ENCODE data around the gene CCDC13. TPM values are rescaled to one million over a fixed set of nuclear protein-coding genes. Genes with fewer than 3 reads are reported as not detected.
"Not testable (repeated sequence)": the region's sequence is repeated elsewhere in the genome, so short reads cannot be mapped to it uniquely, and the experiment has no call there.

CCDC13 gene
- polyA plus RNA-seq, 1 donor from 2014 or later, result 6.5 TPM

DNA sequence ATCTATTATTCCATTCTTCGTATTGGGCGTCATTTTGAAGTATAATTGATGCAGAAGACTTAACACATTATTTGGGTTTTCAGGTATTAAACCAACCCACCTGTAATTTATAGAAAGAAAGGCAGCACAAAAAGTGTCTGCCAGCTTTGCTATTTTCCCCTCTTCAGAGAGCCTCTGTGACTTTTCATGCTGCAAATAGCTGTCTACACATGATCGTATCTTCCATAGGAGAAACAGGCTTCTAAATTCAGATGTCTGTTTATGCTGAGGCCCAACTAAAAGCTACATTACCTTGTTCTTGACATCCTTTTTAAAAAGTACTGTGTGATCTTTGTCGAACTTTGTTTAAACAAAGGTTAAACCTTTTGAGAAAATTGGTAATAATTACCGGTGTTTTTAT lies 41.2 kb upstream of the CCDC13 start:
- Histone ChIP-seq H3K27ac (ENCODE audit: low read length) (no peak overlapping the region), H4K20me1 (ENCODE audit: insufficient read depth) (no peaks in the 10 kb centered on the region), H3K9me3 (ENCODE audit: low read length) (no peaks in the 10 kb centered on the region), H3K27me3 (ENCODE audit: insufficient read depth, low read depth, low read length) (no peaks in the 10 kb centered on the region), H3K9ac (ENCODE audit: low read length) (no peak overlapping the region), H3K36me3 (ENCODE audit: insufficient read depth, low read length) (no peaks in the 10 kb centered on the region), H3K9me2 (ENCODE audit: insufficient read depth, low read length) (no peaks in the 10 kb centered on the region), H3K4me2 (ENCODE audit: low read length) (no peak overlapping the region), H3F3A (ENCODE audit: insufficient read depth, low read length, poor library complexity, severe bottlenecking) (no peaks in the 10 kb centered on the region), H2AFZ (ENCODE audit: low read depth, low read length) (no peak overlapping the region), H3K79me2 (replicated peaks; ENCODE audit: insufficient read depth, low read length) (no peaks in the 10 kb centered on the region), H3K4me3 (ENCODE audit: low read length) (no peak overlapping the region)
- TF ChIP-seq SMC3 (conservative IDR thresholded peaks at IDR 0.05; ENCODE audit: poor library complexity) (no peak), EP300 (conservative IDR thresholded peaks at IDR 0.05; ENCODE audit: poor library complexity, severe bottlenecking) (no peak), RAD21 (conservative IDR thresholded peaks at IDR 0.05) (no peak), TAF1 (IDR thresholded peaks at IDR 0.05; ENCODE audit: low read depth) (no peak), EZH2 (IDR thresholded peaks at IDR 0.05; ENCODE audit: borderline replicate concordance, insufficient read depth, low read length, poor library complexity, severe bottlenecking) (no peak), POLR2AphosphoS5 (IDR thresholded peaks at IDR 0.05) (no peak), MXI1 (conservative IDR thresholded peaks at IDR 0.05; ENCODE audit: poor library complexity, severe bottlenecking) (no peak)
- TF ChIP-seq, protein P1, sequence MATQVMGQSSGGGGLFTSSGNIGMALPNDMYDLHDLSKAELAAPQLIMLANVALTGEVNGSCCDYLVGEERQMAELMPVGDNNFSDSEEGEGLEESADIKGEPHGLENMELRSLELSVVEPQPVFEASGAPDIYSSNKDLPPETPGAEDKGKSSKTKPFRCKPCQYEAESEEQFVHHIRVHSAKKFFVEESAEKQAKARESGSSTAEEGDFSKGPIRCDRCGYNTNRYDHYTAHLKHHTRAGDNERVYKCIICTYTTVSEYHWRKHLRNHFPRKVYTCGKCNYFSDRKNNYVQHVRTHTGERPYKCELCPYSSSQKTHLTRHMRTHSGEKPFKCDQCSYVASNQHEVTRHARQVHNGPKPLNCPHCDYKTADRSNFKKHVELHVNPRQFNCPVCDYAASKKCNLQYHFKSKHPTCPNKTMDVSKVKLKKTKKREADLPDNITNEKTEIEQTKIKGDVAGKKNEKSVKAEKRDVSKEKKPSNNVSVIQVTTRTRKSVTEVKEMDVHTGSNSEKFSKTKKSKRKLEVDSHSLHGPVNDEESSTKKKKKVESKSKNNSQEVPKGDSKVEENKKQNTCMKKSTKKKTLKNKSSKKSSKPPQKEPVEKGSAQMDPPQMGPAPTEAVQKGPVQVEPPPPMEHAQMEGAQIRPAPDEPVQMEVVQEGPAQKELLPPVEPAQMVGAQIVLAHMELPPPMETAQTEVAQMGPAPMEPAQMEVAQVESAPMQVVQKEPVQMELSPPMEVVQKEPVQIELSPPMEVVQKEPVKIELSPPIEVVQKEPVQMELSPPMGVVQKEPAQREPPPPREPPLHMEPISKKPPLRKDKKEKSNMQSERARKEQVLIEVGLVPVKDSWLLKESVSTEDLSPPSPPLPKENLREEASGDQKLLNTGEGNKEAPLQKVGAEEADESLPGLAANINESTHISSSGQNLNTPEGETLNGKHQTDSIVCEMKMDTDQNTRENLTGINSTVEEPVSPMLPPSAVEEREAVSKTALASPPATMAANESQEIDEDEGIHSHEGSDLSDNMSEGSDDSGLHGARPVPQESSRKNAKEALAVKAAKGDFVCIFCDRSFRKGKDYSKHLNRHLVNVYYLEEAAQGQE (IDR thresholded peaks at IDR 0.05; ENCODE audit: borderline replicate concordance), result no peak
- TF ChIP-seq, protein P2, sequence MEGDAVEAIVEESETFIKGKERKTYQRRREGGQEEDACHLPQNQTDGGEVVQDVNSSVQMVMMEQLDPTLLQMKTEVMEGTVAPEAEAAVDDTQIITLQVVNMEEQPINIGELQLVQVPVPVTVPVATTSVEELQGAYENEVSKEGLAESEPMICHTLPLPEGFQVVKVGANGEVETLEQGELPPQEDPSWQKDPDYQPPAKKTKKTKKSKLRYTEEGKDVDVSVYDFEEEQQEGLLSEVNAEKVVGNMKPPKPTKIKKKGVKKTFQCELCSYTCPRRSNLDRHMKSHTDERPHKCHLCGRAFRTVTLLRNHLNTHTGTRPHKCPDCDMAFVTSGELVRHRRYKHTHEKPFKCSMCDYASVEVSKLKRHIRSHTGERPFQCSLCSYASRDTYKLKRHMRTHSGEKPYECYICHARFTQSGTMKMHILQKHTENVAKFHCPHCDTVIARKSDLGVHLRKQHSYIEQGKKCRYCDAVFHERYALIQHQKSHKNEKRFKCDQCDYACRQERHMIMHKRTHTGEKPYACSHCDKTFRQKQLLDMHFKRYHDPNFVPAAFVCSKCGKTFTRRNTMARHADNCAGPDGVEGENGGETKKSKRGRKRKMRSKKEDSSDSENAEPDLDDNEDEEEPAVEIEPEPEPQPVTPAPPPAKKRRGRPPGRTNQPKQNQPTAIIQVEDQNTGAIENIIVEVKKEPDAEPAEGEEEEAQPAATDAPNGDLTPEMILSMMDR (IDR thresholded peaks at IDR 0.05; ENCODE audit: poor library complexity, severe bottlenecking), result no peak

DNA sequence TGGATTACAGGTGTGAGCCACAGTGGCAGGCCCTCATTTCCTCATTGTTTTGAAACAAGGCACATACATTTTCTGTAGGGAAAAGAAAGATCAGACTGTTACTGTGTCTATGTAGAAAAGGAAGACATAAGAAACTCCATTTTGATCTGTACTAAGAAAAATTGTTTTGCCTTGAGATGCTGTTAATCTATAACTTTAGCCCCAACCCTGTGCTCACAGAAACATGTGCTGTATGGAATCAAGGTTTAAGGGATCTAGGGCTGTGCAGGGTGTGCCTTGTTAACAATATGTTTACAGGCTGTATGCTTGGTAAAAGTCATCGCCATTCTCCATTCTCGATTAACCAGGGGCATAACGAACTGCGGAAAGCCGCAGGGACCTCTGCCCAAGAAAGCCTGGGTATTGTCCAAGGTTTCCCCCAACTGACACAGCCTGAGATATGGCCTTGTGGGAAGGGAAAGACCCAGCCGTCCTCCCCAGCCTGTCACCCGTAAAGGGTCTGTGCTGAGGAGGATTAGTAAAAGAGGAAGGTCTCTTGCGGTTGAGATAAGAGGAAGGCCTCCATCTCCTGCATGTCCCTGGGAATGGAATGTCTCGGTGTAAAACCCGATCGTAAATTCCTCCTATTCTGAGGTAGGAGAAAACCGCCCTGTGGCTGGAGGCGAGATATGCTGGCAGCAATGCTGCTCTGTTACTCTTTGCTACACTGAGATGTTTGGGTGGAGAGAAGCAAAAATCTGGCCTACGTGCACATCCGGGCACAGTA lies 38.2 kb upstream of the CCDC13 start:
- not testable (repeated sequence) for H3K79me2 ChIP-seq (replicated peaks; ENCODE audit: insufficient read depth, low read length); H3K9me3 ChIP-seq (ENCODE audit: low read length); H3K4me2 ChIP-seq (ENCODE audit: low read length); H4K20me1 ChIP-seq (ENCODE audit: insufficient read depth); H3K4me3 ChIP-seq (ENCODE audit: low read length); H3K9me2 ChIP-seq (ENCODE audit: insufficient read depth, low read length); H2AFZ ChIP-seq (ENCODE audit: low read depth, low read length); H3F3A ChIP-seq (ENCODE audit: insufficient read depth, low read length, poor library complexity, severe bottlenecking); H3K27ac ChIP-seq (ENCODE audit: low read length); H3K27me3 ChIP-seq (ENCODE audit: insufficient read depth, low read depth, low read length); H3K36me3 ChIP-seq (ENCODE audit: insufficient read depth, low read length); H3K9ac ChIP-seq (ENCODE audit: low read length)

DNA sequence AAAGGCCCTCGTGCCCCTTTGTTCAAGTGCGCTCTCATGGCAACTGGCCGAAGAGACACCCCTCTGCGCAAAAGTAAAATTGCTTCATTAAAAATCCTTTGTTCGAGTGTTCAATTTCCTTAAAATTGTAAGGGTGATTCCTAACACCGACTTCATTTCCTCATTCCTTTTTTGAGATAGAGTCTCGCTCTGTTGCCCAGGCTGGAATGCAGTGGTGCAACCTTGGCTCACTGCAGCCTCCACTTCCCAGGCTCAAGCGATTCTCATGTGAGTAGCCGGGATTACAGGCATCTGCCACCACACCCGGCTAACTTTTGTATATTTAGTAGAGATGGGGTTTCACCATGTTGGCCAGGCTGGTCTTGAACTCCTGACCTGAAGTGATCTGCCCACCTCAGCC lies 37.7 kb upstream of the CCDC13 start:
- not testable (repeated sequence) for H3K9me2 ChIP-seq (ENCODE audit: insufficient read depth, low read length); H3K9ac ChIP-seq (ENCODE audit: low read length); H3K9me3 ChIP-seq (ENCODE audit: low read length); H3F3A ChIP-seq (ENCODE audit: insufficient read depth, low read length, poor library complexity, severe bottlenecking); H3K27me3 ChIP-seq (ENCODE audit: insufficient read depth, low read depth, low read length); H4K20me1 ChIP-seq (ENCODE audit: insufficient read depth); H3K79me2 ChIP-seq (replicated peaks; ENCODE audit: insufficient read depth, low read length); H2AFZ ChIP-seq (ENCODE audit: low read depth, low read length); H3K4me3 ChIP-seq (ENCODE audit: low read length); H3K4me2 ChIP-seq (ENCODE audit: low read length); H3K36me3 ChIP-seq (ENCODE audit: insufficient read depth, low read length); H3K27ac ChIP-seq (ENCODE audit: low read length)

Data from neural cell (in vitro differentiated cells).